Astrocyte of the cerebellum (primary cell): ENCODE results near the gene MLLT10.

Experiments
- DNase-seq: peaks from one replicate; pipeline ENCODE4 v3.0.0-alpha.2; 2011; ENCODE audit warnings: low read depth
- H3K4me3 ChIP-seq: 2 replicates; pipeline ENCODE4 v1.5.1; 2011; ENCODE audit warnings: mild to moderate bottlenecking, low read depth, low read length, moderate library complexity
- in situ Hi-C: cut with HindIII; loops from 2 replicates; pipeline ENCODE4 v1.10.0; 2017; ENCODE audit warnings: low sequenced_read_pairs
- TF ChIP-seq, protein P1 (sequence below): IDR thresholded peaks from 2 replicates; pipeline ENCODE4 v1.5.1; 2012; ENCODE audit warnings: low read length, low read depth, moderate library complexity, mild to moderate bottlenecking; ENCODE audit errors: missing control alignments

Gene MLLT10

DNA sequence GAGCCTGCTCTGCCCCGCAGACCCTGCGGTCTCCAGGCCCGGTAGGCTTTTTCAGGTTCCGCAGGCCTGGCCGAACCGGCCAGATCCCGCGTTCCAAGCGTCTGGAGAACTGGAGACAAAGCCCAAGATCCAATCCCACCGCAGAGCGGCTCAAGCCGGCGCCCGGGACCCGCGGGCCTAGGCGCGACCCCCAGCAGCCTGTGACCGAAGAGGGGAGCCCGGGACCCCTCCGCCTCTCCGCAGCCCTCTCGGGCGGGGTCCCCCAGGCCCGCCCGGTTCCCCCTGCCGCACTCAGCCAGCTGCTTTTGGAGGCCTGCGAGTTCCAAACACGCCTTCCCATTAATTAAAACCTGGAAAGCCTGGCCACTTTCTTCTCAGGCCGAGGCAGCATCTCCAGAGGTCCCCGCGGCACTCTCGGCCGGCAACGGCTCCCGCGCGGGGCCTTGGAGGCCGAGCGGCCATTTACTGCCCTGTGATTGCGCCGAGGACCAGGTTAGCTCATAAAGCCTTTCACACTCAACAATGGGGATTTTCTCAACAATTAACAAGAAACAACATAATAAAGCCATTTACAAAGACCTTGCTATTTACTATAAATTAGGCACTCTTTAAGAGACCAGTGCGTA is 25.2 kb upstream of the MLLT10 start:
- TF ChIP-seq, protein P1, sequence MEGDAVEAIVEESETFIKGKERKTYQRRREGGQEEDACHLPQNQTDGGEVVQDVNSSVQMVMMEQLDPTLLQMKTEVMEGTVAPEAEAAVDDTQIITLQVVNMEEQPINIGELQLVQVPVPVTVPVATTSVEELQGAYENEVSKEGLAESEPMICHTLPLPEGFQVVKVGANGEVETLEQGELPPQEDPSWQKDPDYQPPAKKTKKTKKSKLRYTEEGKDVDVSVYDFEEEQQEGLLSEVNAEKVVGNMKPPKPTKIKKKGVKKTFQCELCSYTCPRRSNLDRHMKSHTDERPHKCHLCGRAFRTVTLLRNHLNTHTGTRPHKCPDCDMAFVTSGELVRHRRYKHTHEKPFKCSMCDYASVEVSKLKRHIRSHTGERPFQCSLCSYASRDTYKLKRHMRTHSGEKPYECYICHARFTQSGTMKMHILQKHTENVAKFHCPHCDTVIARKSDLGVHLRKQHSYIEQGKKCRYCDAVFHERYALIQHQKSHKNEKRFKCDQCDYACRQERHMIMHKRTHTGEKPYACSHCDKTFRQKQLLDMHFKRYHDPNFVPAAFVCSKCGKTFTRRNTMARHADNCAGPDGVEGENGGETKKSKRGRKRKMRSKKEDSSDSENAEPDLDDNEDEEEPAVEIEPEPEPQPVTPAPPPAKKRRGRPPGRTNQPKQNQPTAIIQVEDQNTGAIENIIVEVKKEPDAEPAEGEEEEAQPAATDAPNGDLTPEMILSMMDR: no peak
- in situ Hi-C loops: loop anchor here (25.0 kb wide), 2 partner anchors 222 to 422 kb away; no protein-coding TSS in a partner anchor
- H3K4me3 ChIP-seq: no peak overlapping the region
- DNase-seq: no peak

DNA sequence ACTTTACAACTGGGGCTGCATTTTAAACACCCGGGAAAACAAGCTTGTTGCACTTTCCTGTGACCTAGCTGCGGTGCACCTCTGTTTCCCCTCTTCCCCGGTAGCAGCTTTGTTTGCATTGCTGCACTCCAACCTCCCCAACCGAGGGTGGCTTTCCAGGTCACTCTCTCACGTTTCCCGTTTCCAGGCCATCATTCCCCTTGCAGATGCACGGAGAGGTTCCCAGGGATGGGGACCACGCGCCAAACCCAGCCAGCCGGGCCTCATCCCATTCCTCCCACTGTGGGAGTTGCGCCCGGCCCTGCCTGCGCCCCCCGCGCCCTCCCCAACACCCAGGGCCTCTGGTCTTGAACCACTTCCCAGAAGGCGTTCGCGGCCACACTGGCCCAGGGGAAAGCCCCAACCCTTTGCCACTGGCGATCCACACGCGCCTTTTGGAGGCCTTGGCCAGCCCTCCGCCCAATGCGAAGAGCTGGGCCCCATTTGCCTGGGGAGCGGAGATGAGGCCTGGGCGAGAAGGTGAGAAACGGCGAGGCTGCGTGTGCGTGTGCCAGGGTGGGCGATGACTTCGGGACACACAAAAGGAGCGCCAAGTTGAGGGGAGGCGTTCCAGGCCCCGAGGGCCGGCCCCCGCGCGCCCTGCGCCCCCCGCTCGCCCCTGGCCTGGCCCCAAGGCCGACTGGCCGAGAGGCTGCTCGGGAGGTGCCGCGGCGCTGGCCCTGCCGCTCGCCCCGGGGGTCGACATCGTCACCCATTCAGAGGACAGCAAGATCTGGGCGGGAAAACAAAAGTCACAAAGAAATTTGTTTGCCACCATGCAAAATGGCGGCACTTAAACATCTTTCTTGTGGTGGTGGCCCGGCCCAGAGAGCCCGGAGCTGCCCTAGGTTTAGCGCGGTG is 24.4 kb upstream of the MLLT10 start:
- TF ChIP-seq, protein P1: no peak
- no peak for DNase-seq
- H3K4me3 ChIP-seq: peak overlapping the region; percentile 26
- in situ Hi-C loops: loop anchor here (25.0 kb wide), 2 partner anchors 222 to 422 kb away; no protein-coding TSS in a partner anchor

DNA sequence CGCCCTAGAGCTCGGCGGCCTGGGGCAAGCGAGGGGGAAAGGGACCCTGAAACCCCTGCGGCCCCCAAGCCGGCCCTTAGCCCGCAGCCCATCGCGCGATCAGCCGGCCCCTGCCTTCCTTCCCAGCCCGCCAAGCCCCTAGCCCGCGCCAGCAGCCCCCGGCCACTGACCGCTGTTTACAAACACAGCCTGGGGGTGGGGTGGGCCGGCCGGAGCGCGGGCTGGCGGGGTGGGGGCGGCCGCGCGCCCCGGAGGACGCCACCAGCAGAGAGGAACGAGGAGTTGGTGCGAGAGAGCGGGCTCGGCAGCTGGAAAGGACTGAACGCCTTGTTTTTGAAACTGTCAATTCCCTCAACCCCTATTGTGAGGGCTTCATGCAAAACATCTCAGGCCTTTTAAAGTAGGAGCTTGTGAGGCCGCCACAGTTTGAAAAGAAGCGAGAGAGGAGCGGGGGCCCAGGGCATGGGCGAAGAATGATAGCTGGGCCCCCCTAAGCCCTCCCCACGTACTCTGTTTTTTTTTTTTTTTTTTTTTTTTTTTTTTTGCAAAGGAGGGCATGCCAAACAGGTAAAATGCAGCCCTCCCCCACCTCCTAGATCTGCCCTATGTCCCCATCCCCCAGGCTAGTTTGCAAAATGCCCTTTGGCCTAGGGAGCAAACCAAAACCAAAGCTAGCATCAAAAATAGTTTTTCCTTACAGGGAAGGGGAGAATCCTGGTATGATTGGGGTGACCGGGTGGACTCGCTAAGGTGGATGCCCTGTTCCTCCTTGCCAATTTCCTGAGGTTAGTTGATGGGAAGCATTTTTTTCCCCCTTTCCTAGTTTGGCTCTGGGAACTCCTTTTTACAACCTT is 23.6 kb upstream of the MLLT10 start:
- no peak for DNase-seq
- in situ Hi-C loops: loop anchor here (25.0 kb wide), 2 partner anchors 223 to 423 kb away; no protein-coding TSS in a partner anchor
- TF ChIP-seq, protein P1: no peak
- H3K4me3 ChIP-seq: peak overlapping the region; percentile 26

DNA sequence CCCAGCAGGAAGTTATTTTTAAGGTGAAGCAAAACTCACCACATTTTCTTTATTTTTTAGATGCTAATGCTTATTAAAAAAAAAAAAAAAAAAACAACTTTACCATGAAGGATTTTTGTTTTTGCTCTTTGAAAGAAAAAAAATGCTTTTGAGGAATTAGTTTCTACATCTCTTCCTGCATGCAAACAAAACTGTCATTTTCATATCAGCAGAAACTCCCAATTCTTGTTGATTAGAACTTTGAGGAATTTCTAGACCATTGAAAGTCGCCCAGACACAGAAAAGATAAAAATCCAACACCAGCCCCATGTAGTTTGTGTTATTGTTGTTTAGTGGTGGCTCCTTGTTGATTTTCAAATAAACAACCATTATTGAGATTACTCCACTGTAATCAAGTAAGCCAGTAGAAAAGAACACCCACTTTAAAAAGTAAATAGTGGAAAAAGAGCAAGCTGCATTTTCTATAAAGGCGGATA is 22.9 kb upstream of the MLLT10 start:
- TF ChIP-seq, protein P1: no peak
- in situ Hi-C loops: loop anchor here (25.0 kb wide), 2 partner anchors 224 to 424 kb away; no protein-coding TSS in a partner anchor
- H3K4me3 ChIP-seq: no peak overlapping the region
- DNase-seq: no peak

DNA sequence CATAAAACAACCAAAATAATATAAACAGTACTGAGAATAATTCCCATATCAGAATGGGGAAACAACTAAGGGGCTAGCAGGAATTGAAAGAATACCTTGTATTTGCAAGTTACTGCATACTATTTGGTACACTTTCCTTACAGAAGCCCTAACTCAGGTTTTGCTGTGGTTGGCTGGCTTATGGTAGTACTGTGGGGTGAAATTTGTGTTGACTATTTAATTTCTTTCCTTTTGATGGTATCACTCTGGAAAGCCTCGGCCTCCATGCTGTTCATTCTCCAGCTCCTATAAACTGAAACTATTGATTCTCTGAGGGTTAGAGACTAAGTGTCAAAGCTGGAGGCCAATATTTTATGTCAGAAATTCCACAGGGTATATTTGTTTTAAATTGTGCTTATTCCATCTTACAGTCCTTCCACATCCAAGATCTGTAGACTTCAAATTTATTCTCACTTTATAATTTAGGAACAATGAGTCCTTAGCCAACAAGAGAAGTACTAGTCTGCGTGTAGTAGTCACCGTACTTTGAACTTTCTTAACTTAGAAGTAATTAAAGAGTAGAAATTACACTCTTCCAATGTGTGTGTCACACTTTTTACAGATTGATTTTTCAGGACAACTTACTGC is 22.0 kb upstream of the MLLT10 start:
- no peak for DNase-seq
- in situ Hi-C loops: loop anchor here (25.0 kb wide), 2 partner anchors 225 to 425 kb away; no protein-coding TSS in a partner anchor
- H3K4me3 ChIP-seq: peak overlapping the region; percentile 16
- TF ChIP-seq, protein P1: no peak
